HepG2 (cell line): ENCODE results near the gene BAHD1. TPM values are rescaled to one million over a fixed set of nuclear protein-coding genes. Genes with fewer than 3 reads are reported as not detected.
A peak's percentile ranks its signal among the peaks of the same experiment; 100 is the strongest.

Experiments used
- ELF1 ChIP-seq: sonication (generic); formaldehyde crosslinking; IDR thresholded peaks from 2 replicates; pipeline ENCODE4 v1.4.0; 2020; ENCODE audit warnings: missing genetic modification reagents
- ELF3 ChIP-seq: IDR thresholded peaks from 2 replicates; pipeline ENCODE4 v1.6.1; 2016; ENCODE audit warnings: missing genetic modification reagents, missing compliant biosample characterization
- MEIS1 ChIP-seq: sonication (generic); formaldehyde crosslinking; IDR thresholded peaks from 2 replicates; pipeline ENCODE4 v1.9.0; 2021; ENCODE audit warnings: mild to moderate bottlenecking, missing genetic modification reagents, moderate library complexity, borderline replicate concordance
- MTA1 ChIP-seq: sonication (generic); formaldehyde crosslinking; IDR thresholded peaks from 2 replicates; pipeline ENCODE4 v1.4.0; 2020; ENCODE audit warnings: missing genetic modification reagents, mild to moderate bottlenecking, borderline replicate concordance
- PHF20 ChIP-seq: sonication (generic); formaldehyde crosslinking; IDR thresholded peaks from 2 replicates; pipeline ENCODE4 v1.5.0; 2020; ENCODE audit warnings: mild to moderate bottlenecking, missing genetic modification reagents
- POLR2AphosphoS5 ChIP-seq: IDR thresholded peaks from 2 replicates; pipeline ENCODE4 v1.6.1; 2012; ENCODE audit warnings: low read depth, low read length
- SAP130 ChIP-seq: IDR thresholded peaks from 2 replicates; pipeline ENCODE4 v1.6.1; 2016; ENCODE audit warnings: low read depth
- TAF1 ChIP-seq: sonication (generic); formaldehyde crosslinking; IDR thresholded peaks from 2 replicates; pipeline ENCODE4 v1.4.0; 2020; ENCODE audit warnings: missing genetic modification reagents
- TBP ChIP-seq: sonication (generic); formaldehyde crosslinking; IDR thresholded peaks from 2 replicates; pipeline ENCODE4 v1.5.0; 2020; ENCODE audit warnings: missing genetic modification reagents
- TSC22D2 ChIP-seq: sonication (generic); formaldehyde crosslinking; IDR thresholded peaks from 2 replicates; pipeline ENCODE4 v1.5.1; 2020; ENCODE audit warnings: missing genetic modification reagents, mild to moderate bottlenecking, borderline replicate concordance
- U2AF2 ChIP-seq: fragments of 200-400 bp; formaldehyde crosslinking; IDR thresholded peaks from 2 replicates; pipeline ENCODE4 v1.6.1; 2017; ENCODE audit warnings: low read depth, mild to moderate bottlenecking, low read length
- ZFY ChIP-seq: sonication (generic); formaldehyde crosslinking; IDR thresholded peaks from 2 replicates; pipeline ENCODE4 v1.4.0; 2020; ENCODE audit warnings: missing genetic modification reagents
- ZNF263 ChIP-seq: sonication (generic); formaldehyde crosslinking; IDR thresholded peaks from 2 replicates; pipeline ENCODE4 v1.4.0; 2020; ENCODE audit warnings: missing genetic modification reagents
- ZNF333 ChIP-seq: sonication (generic); formaldehyde crosslinking; IDR thresholded peaks from 2 replicates; pipeline ENCODE4 v1.4.0; 2020; ENCODE audit warnings: mild to moderate bottlenecking, missing genetic modification reagents, borderline replicate concordance
- ZNF33A ChIP-seq: sonication (generic); formaldehyde crosslinking; IDR thresholded peaks from 2 replicates; pipeline ENCODE4 v1.5.1; 2020; ENCODE audit warnings: missing genetic modification reagents, mild to moderate bottlenecking, moderate library complexity, borderline replicate concordance
- ZNF75D ChIP-seq: sonication (generic); formaldehyde crosslinking; IDR thresholded peaks from 2 replicates; pipeline ENCODE4 v1.8.1; 2023; ENCODE audit warnings: missing genetic modification reagents, mild to moderate bottlenecking, borderline replicate concordance
- ZSCAN21 ChIP-seq: sonication (generic); formaldehyde crosslinking; IDR thresholded peaks from 2 replicates; pipeline ENCODE4 v1.8.0; 2022; ENCODE audit warnings: mild to moderate bottlenecking, missing genetic modification reagents, moderate library complexity, borderline replicate concordance
- polyA plus RNA-seq, 8 experiments: library from polyadenylated mRNA; depleted of rRNA in 3 of 8; stranded (reverse) in 7 of 8; unstranded in 1 of 8; fragments of >200 nt; fragmentation: Illumina TruSeq in 4 of 8; extraction: Trizol in 4 of 8; gene quantifications; 2 replicates each; pipeline versions ENCODE4 v1.2.1 to v1.2.3, GENCODE V29; 2011 to 2016; ENCODE audit warnings: low read depth in 4 of 8, missing spikeins in 1 of 8, mixed read lengths in 1 of 8; ENCODE audit not compliant: insufficient read depth in 1 of 8
- total RNA-seq, 5 experiments: library from RNA; depleted of rRNA; stranded (reverse); fragments of >200 nt; fragmentation: Illumina TruSeq; extraction: Trizol; gene quantifications; 2 replicates each; pipeline ENCODE4 v1.2.3, GENCODE V29; 2016; ENCODE audit warnings: low read depth in 1 of 5
- TF ChIP-seq, protein P1 (sequence below): IDR thresholded peaks from 2 replicates; pipeline ENCODE4 v1.6.1; 2012; ENCODE audit warnings: inconsistent platforms
- TF ChIP-seq, protein P2 (sequence below): sonication (generic); formaldehyde crosslinking; IDR thresholded peaks from 2 replicates; pipeline ENCODE4 v1.4.0; 2020; ENCODE audit warnings: missing genetic modification reagents
- TF ChIP-seq, protein P3 (sequence below): sonication (generic); formaldehyde crosslinking; IDR thresholded peaks from 2 replicates; pipeline ENCODE4 v1.5.0; 2020; ENCODE audit warnings: mild to moderate bottlenecking, missing genetic modification reagents
- TF ChIP-seq, protein P4 (sequence below): IDR thresholded peaks from 2 replicates; pipeline ENCODE4 v1.6.1; 2012; ENCODE audit warnings: low read length, improper control_type of control experiment

BAHD1 gene
- total and polyA plus RNA-seq, 2 of the 13 experiments (the other 11 are each of a cell fraction or from before 2014, with no cell fraction given): 3.3 to 8.7 TPM

DNA sequence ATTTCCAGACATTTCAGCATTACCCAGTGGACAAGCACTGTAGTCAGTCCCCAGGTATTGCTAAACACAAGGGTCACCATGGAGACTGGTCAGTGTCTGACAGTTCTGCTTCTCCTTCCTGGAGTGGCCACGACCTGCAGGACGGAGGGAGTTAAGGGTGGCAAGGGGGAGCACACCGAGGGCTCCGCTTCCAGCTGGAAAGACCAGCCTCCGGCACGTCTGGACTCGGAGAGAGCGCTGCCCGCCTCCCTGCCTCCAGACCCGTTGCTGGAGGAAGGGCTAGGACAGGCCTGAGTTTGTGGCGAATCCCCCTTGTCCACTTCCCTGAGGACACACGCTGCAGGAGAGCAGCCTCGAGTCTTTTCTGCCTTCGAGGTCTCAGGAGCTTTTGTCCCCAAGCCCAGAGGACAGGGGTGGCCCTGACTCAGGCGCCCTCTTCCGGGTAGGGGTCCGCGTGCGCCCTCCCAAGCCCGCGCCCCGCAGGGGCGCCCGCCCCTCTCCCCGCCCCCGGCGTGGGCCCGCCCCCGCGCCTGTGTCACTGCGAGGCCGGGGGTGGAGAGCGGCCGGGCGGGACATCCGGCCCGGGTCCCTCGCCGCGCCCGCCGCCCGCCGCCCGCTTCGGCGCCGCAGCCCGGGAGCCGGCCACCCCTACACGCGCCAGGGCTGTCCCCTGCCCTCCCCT, 29.8 kb downstream of the BAHD1 start, which contains the start of gene CHST14 (continued):
- TF ChIP-seq ZNF33A (CRISPR knock-in tag) (no peak), SAP130 (CRISPR knock-in tag) (peak; percentile 66; the same call in 1 of the 2 replicates), ZNF333 (no peak; the same call in 1 of the 2 replicates), MTA1 (CRISPR knock-in tag) (no peak), POLR2AphosphoS5 (peak; percentile 57), ZNF75D (CRISPR knock-in tag) (no peak), ZSCAN21 (CRISPR knock-in tag) (peak; percentile 32; the same call in 1 of the 2 replicates), ZFY (CRISPR knock-in tag) (peak; percentile 35; the same call in 1 of the 2 replicates), ELF3 (CRISPR knock-in tag) (peak; percentile 51), MEIS1 (CRISPR knock-in tag) (no peak), TSC22D2 (0 out of 2 replicates have a peak, but pooled peaks have one; percentile 17), TBP (CRISPR knock-in tag) (no peak), PHF20 (CRISPR knock-in tag) (0 out of 2 replicates have a peak, but pooled peaks have one; percentile 27), U2AF2 (no peak), ZNF263 (CRISPR knock-in tag) (0 out of 2 replicates have a peak, but pooled peaks have one; percentile 34), ELF1 (CRISPR knock-in tag) (peak; percentile 69), TAF1 (CRISPR knock-in tag) (peak; percentile 43; the same call in 1 of the 2 replicates)
- TF ChIP-seq, protein P1, sequence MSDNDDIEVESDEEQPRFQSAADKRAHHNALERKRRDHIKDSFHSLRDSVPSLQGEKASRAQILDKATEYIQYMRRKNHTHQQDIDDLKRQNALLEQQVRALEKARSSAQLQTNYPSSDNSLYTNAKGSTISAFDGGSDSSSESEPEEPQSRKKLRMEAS: peak; percentile 52; the same call in 1 of the 2 replicates
- TF ChIP-seq, protein P2, sequence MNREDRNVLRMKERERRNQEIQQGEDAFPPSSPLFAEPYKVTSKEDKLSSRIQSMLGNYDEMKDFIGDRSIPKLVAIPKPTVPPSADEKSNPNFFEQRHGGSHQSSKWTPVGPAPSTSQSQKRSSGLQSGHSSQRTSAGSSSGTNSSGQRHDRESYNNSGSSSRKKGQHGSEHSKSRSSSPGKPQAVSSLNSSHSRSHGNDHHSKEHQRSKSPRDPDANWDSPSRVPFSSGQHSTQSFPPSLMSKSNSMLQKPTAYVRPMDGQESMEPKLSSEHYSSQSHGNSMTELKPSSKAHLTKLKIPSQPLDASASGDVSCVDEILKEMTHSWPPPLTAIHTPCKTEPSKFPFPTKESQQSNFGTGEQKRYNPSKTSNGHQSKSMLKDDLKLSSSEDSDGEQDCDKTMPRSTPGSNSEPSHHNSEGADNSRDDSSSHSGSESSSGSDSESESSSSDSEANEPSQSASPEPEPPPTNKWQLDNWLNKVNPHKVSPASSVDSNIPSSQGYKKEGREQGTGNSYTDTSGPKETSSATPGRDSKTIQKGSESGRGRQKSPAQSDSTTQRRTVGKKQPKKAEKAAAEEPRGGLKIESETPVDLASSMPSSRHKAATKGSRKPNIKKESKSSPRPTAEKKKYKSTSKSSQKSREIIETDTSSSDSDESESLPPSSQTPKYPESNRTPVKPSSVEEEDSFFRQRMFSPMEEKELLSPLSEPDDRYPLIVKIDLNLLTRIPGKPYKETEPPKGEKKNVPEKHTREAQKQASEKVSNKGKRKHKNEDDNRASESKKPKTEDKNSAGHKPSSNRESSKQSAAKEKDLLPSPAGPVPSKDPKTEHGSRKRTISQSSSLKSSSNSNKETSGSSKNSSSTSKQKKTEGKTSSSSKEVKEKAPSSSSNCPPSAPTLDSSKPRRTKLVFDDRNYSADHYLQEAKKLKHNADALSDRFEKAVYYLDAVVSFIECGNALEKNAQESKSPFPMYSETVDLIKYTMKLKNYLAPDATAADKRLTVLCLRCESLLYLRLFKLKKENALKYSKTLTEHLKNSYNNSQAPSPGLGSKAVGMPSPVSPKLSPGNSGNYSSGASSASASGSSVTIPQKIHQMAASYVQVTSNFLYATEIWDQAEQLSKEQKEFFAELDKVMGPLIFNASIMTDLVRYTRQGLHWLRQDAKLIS (CRISPR knock-in tag): no peak
- TF ChIP-seq, protein P3, sequence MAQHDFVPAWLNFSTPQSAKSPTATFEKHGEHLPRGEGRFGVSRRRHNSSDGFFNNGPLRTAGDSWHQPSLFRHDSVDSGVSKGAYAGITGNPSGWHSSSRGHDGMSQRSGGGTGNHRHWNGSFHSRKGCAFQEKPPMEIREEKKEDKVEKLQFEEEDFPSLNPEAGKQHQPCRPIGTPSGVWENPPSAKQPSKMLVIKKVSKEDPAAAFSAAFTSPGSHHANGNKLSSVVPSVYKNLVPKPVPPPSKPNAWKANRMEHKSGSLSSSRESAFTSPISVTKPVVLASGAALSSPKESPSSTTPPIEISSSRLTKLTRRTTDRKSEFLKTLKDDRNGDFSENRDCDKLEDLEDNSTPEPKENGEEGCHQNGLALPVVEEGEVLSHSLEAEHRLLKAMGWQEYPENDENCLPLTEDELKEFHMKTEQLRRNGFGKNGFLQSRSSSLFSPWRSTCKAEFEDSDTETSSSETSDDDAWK (CRISPR knock-in tag): no peak
- TF ChIP-seq, protein P4, sequence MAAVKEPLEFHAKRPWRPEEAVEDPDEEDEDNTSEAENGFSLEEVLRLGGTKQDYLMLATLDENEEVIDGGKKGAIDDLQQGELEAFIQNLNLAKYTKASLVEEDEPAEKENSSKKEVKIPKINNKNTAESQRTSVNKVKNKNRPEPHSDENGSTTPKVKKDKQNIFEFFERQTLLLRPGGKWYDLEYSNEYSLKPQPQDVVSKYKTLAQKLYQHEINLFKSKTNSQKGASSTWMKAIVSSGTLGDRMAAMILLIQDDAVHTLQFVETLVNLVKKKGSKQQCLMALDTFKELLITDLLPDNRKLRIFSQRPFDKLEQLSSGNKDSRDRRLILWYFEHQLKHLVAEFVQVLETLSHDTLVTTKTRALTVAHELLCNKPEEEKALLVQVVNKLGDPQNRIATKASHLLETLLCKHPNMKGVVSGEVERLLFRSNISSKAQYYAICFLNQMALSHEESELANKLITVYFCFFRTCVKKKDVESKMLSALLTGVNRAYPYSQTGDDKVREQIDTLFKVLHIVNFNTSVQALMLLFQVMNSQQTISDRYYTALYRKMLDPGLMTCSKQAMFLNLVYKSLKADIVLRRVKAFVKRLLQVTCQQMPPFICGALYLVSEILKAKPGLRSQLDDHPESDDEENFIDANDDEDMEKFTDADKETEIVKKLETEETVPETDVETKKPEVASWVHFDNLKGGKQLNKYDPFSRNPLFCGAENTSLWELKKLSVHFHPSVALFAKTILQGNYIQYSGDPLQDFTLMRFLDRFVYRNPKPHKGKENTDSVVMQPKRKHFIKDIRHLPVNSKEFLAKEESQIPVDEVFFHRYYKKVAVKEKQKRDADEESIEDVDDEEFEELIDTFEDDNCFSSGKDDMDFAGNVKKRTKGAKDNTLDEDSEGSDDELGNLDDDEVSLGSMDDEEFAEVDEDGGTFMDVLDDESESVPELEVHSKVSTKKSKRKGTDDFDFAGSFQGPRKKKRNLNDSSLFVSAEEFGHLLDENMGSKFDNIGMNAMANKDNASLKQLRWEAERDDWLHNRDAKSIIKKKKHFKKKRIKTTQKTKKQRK: no peak
